Activated B cell treated with CpG ODN at 0.5 μM for 24 hours (primary cell): ENCODE data around the gene SPATS2L. TPM values are rescaled to one million over a fixed set of nuclear protein-coding genes. Genes with fewer than 3 reads are reported as not detected.

Experiments used
- ATAC-seq: fragments of 200-7000 bp; cut with Tn5 transposase; one replicate; pipeline ENCODE4 v1.10.0; 2021; ENCODE audit warnings: low read depth, mild to moderate bottlenecking, moderate library complexity
- CTCF ChIA-PET: fragments of 350-600 bp; sonication (Branson Sonifier 250); formaldehyde crosslinking; loops from one replicate; lab custom pipeline; 2021; ENCODE audit warnings: antibody characterized with exemption; lab: Charles Lee
- POLR2A ChIA-PET: fragments of 350-600 bp; sonication (Branson Sonifier 250); formaldehyde crosslinking; loops from one replicate; lab custom pipeline; 2021; ENCODE audit warnings: antibody characterized with exemption; lab: Charles Lee
- DNase-seq: peaks from one replicate; pipeline ENCODE4 v3.0.0; 2022
- H3K27ac Mint-ChIP-seq: one replicate; pipeline ENCODE4 v1.8.0; 2020; ENCODE audit warnings: mixed read lengths
- H3K27me3 Mint-ChIP-seq: one replicate; pipeline ENCODE4 v1.8.0; 2021; ENCODE audit warnings: mixed read lengths
- H3K36me3 Mint-ChIP-seq: one replicate; pipeline ENCODE4 v1.8.0; 2021; ENCODE audit warnings: low read depth, mixed read lengths
- H3K4me1 Mint-ChIP-seq: one replicate; pipeline ENCODE4 v1.8.0; 2021; ENCODE audit warnings: mixed read lengths
- H3K4me3 Mint-ChIP-seq: one replicate; pipeline ENCODE4 v1.8.0; 2020; ENCODE audit warnings: mild to moderate bottlenecking, mixed read lengths
- H3K9me3 Mint-ChIP-seq: one replicate; pipeline ENCODE4 v1.8.0; 2020; ENCODE audit warnings: mixed read lengths
- CTCF ChIP-seq: fragments of 200-600 bp; IDR thresholded peaks from one replicate; pipeline ENCODE4 v1.8.0; 2022; ENCODE audit warnings: antibody characterized with exemption, mild to moderate bottlenecking
- intact Hi-C: fragments of 100-400 bp; cut with micrococcal nuclease; formaldehyde crosslinking; loops from one replicate; pipeline ENCODE4 v1.15.1; 2024
- total RNA-seq: library from RNA; stranded (reverse); gene quantifications from 2 replicates; pipeline ENCODE4 v1.2.3, GENCODE V29; 2022

The SPATS2L gene
- total RNA-seq, 1 donor from 2014 or later, result 0.64 TPM

- no peaks in the 10 kb centered on the region for H3K9me3 Mint-ChIP-seq
- intact Hi-C loops, result no loop called here
- ChIA-PET CTCF (no interaction called here), POLR2A (no interaction called here)
- H3K27ac Mint-ChIP-seq, result no peak overlapping the region
- H3K36me3 Mint-ChIP-seq, result no peaks in the 10 kb centered on the region
- TF ChIP-seq CTCF, result no peak
- DNase-seq (no peak), ATAC-seq (no peak)
- H3K4me3 Mint-ChIP-seq, result no peak overlapping the region
- H3K4me1 Mint-ChIP-seq, result no peaks in the 10 kb centered on the region
- no peaks in the 10 kb centered on the region for H3K27me3 Mint-ChIP-seq
Measured at GRCh38 chr2:200336980-200337615, 30.6 kb downstream of the SPATS2L start.

- intact Hi-C loops, result no loop called here
- DNase-seq (no peak), ATAC-seq (no peak)
- TF ChIP-seq CTCF, result no peak
- no peaks in the 10 kb centered on the region for H3K36me3 Mint-ChIP-seq
- H3K27ac Mint-ChIP-seq, result no peak overlapping the region
- H3K4me1 Mint-ChIP-seq, result no peaks in the 10 kb centered on the region
- no peaks in the 10 kb centered on the region for H3K27me3 Mint-ChIP-seq
- no peak overlapping the region for H3K4me3 Mint-ChIP-seq
- CTCF ChIA-PET, result no interaction called here
- H3K9me3 Mint-ChIP-seq, result no peaks in the 10 kb centered on the region
- POLR2A ChIA-PET, result no interaction called here
Measured at GRCh38 chr2:200337621-200338020, 31.1 kb downstream of the SPATS2L start.

- intact Hi-C loops, result no loop called here
- H3K27ac Mint-ChIP-seq, result no peak overlapping the region
- ATAC-seq (no peak), DNase-seq (no peak)
- H3K9me3 Mint-ChIP-seq, result no peaks in the 10 kb centered on the region
- POLR2A ChIA-PET, result no interaction called here
- TF ChIP-seq CTCF, result no peak
- H3K27me3 Mint-ChIP-seq, result no peaks in the 10 kb centered on the region
- CTCF ChIA-PET, result no interaction called here
- H3K4me1 Mint-ChIP-seq, result no peaks in the 10 kb centered on the region
- H3K4me3 Mint-ChIP-seq, result no peak overlapping the region
- H3K36me3 Mint-ChIP-seq, result no peaks in the 10 kb centered on the region
Measured at GRCh38 chr2:200338692-200339091, 32.2 kb downstream of the SPATS2L start.

GRCh38 chr2:200340508-200341224 lies 34.2 kb downstream of the SPATS2L start:
- no peak for ATAC-seq
- H3K4me1 Mint-ChIP-seq, result no peaks in the 10 kb centered on the region

More at GRCh38 chr2:200340508-200341224, 34.2 kb downstream of the SPATS2L start:
- no peak for DNase-seq
- CTCF ChIA-PET, result no interaction called here
- POLR2A ChIA-PET, result no interaction called here
- no peak overlapping the region for H3K4me3 Mint-ChIP-seq
- H3K36me3 Mint-ChIP-seq, result no peaks in the 10 kb centered on the region
- no peak for TF ChIP-seq CTCF
- H3K27ac Mint-ChIP-seq, result no peak overlapping the region
- peaks cover 6% of the 10 kb centered on the region for H3K27me3 Mint-ChIP-seq
- H3K9me3 Mint-ChIP-seq, result no peaks in the 10 kb centered on the region
- intact Hi-C loops, result no loop called here
